Measurements from ENCODE around the gene GALNT17. TPM values are rescaled to one million over a fixed set of nuclear protein-coding genes. Genes with fewer than 3 reads are reported as not detected.

The GALNT17 gene
- polyA plus RNA-seq, 2 of the 4 experiments (the other 2 are of a cell fraction): not detected

- Histone ChIP-seq H3K27ac (no peak overlapping the region), H3K4me1 (no peaks in the 10 kb centered on the region), H3K4me3 (no peak overlapping the region), H3K4me2 (no peak overlapping the region), H3K9me3 (no peaks in the 10 kb centered on the region; the same call in 2 of the 3 replicates)
- no peak for FAIRE-seq
- WGBS (ENCODE audit: missing lambda C conversion rate): 0% methylated on average over 1 of the region's 1 CpG
- ChIA-PET POLR2A (no interaction called here), CTCF (no interaction called here)
- ATAC-seq: no peak
- no peak for DNase-seq (ENCODE audit: low read depth in 1 of 2, low spot score in 1 of 2)
- TF ChIP-seq ELK1 (IDR thresholded peaks at IDR 0.05; ENCODE audit: low read depth, low read length): no peak
- TF ChIP-seq HOXB13 (CRISPR knock-in tag; IDR thresholded peaks at IDR 0.05; ENCODE audit: low read depth): no peak
- TF ChIP-seq HMGXB4 (CRISPR knock-in tag; IDR thresholded peaks at IDR 0.05; ENCODE audit: borderline replicate concordance): no peak
- no peak for TF ChIP-seq JUN (IDR thresholded peaks at IDR 0.05)
- TF ChIP-seq MYC (IDR thresholded peaks at IDR 0.05; ENCODE audit: borderline replicate concordance, low read length): no peak
- TF ChIP-seq NR3C1 (IDR thresholded peaks at IDR 0.05): no peak
- no peak for TF ChIP-seq ZSCAN20 (CRISPR knock-in tag; IDR thresholded peaks at IDR 0.05)
- TF ChIP-seq FOXS1 (CRISPR knock-in tag; IDR thresholded peaks at IDR 0.05): no peak
- TF ChIP-seq CHD4 (IDR thresholded peaks at IDR 0.05; ENCODE audit: borderline replicate concordance): no peak
- no peak for TF ChIP-seq CEBPB (IDR thresholded peaks at IDR 0.05)
- no peak for TF ChIP-seq EP300 (IDR thresholded peaks at IDR 0.05)
- no peak for TF ChIP-seq ZFP36 (IDR thresholded peaks at IDR 0.05; ENCODE audit: borderline replicate concordance, partially characterized antibody)
- TF ChIP-seq, protein P1, sequence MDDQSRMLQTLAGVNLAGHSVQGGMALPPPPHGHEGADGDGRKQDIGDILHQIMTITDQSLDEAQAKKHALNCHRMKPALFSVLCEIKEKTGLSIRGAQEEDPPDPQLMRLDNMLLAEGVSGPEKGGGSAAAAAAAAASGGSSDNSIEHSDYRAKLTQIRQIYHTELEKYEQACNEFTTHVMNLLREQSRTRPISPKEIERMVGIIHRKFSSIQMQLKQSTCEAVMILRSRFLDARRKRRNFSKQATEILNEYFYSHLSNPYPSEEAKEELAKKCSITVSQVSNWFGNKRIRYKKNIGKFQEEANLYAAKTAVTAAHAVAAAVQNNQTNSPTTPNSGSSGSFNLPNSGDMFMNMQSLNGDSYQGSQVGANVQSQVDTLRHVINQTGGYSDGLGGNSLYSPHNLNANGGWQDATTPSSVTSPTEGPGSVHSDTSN (IDR thresholded peaks at IDR 0.05): no peak
These were observed 448.1 kb downstream of the GALNT17 start for GRCh38 chr7:71580027-71580426.

DNA sequence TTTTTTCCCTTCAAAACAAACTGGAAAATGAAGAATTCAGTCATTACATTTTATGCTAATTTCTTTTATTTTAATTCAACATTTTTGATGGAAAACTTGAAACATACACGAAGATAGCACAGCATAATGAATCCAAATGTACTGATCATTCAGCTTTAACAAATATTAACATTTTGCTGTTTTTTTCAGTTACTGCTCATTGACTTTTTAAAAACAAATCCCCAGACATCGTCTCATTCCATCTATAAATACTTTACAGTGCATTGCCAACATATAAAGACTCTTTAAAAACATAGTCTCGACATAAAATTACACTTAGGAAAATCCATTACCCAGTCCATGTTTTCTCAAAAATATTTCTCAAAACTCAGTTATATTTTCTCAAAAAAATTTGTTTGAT is 452.3 kb downstream of the GALNT17 start:
- Histone ChIP-seq H3K9me3 (no peaks in the 10 kb centered on the region), H3K4me3 (no peak overlapping the region), H3K4me1 (no peaks in the 10 kb centered on the region), H3K4me2 (no peak overlapping the region), H3K27ac (no peak overlapping the region)
- POLR2A ChIA-PET: no interaction called here
- no peak for FAIRE-seq
- DNase-seq (ENCODE audit: low read depth in 1 of 2, low spot score in 1 of 2): no peak
- CTCF ChIA-PET: no interaction called here
- no peak for TF ChIP-seq EP300 (IDR thresholded peaks at IDR 0.05)
- TF ChIP-seq RCOR1 (IDR thresholded peaks at IDR 0.05; ENCODE audit: low read depth, low read length): no peak
- TF ChIP-seq EHF (CRISPR knock-in tag; IDR thresholded peaks at IDR 0.05): no peak
- TF ChIP-seq CBX2 (IDR thresholded peaks at IDR 0.05; ENCODE audit: borderline replicate concordance, low read depth): no peak
- TF ChIP-seq PHF8 (IDR thresholded peaks at IDR 0.05; ENCODE audit: borderline replicate concordance, low read depth): no peak
- no peak for TF ChIP-seq NFE2L2 (conservative IDR thresholded peaks at IDR 0.05; ENCODE audit: low read length)
- TF ChIP-seq, protein P2, sequence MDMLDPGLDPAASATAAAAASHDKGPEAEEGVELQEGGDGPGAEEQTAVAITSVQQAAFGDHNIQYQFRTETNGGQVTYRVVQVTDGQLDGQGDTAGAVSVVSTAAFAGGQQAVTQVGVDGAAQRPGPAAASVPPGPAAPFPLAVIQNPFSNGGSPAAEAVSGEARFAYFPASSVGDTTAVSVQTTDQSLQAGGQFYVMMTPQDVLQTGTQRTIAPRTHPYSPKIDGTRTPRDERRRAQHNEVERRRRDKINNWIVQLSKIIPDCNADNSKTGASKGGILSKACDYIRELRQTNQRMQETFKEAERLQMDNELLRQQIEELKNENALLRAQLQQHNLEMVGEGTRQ (IDR thresholded peaks at IDR 0.05): no peak
- TF ChIP-seq NPAS2 (CRISPR knock-in tag; IDR thresholded peaks at IDR 0.05; ENCODE audit: borderline replicate concordance): no peak
- no peak for TF ChIP-seq EHMT2 (IDR thresholded peaks at IDR 0.05; ENCODE audit: low read depth)
- no peak for TF ChIP-seq HOXB5 (CRISPR knock-in tag; IDR thresholded peaks at IDR 0.05)
- no peak for TF ChIP-seq MAFK (IDR thresholded peaks at IDR 0.05; ENCODE audit: partially characterized antibody)
- no peak for TF ChIP-seq ESRRA (IDR thresholded peaks at IDR 0.05; ENCODE audit: borderline replicate concordance, low read length)
- TF ChIP-seq KDM5A (IDR thresholded peaks at IDR 0.05): no peak
- no peak for TF ChIP-seq RARB (CRISPR knock-in tag; IDR thresholded peaks at IDR 0.05)
- no peak for TF ChIP-seq FOSB (CRISPR knock-in tag; IDR thresholded peaks at IDR 0.05)
- TF ChIP-seq TP53 (CRISPR knock-in tag; IDR thresholded peaks at IDR 0.05): no peak
- ATAC-seq: no peak
- WGBS (ENCODE audit: missing lambda C conversion rate): 1% methylated on average over 3 of the region's 3 CpGs
